ENCODE measurements around the gene STING1.

STING1 gene

GRCh38 chr5:139459451-139459934 lies 23.1 kb downstream of the STING1 start:
- Mint-ChIP-seq H3K4me3 (peak overlapping the region; percentile 7 to 36), H3K27me3 (no peaks in the 10 kb centered on the region), H3K27ac (peak overlapping the region in 1 of 2 donors; percentile 95), H3K9me3 (no peaks in the 10 kb centered on the region), H3K4me1 (peaks cover 72% of the 10 kb centered on the region)
- ATAC-seq (peak; percentile 34), DNase-seq (no peak)

GRCh38 chr5:139458580-139459407 lies 23.8 kb downstream of the STING1 start:
- H3K4me1 Mint-ChIP-seq, result peaks cover 79% of the 10 kb centered on the region
- peak; percentile 94 for ATAC-seq
- no peaks in the 10 kb centered on the region for H3K27me3 Mint-ChIP-seq
- peak overlapping the region; percentile 91 to 95 for H3K27ac Mint-ChIP-seq
- peak; percentile 66 to 84 for DNase-seq
- peaks cover 0 to 2% of the 10 kb centered on the region in 2 donors for H3K9me3 Mint-ChIP-seq
- peak overlapping the region; percentile 77 to 79 for H3K4me3 Mint-ChIP-seq

- no peak overlapping the region for H3K27ac Mint-ChIP-seq
- peak; percentile 47 for ATAC-seq
- H3K4me1 Mint-ChIP-seq, result peaks cover 82% of the 10 kb centered on the region
- peak overlapping the region; percentile 39 to 41 for H3K4me3 Mint-ChIP-seq
- no peaks in the 10 kb centered on the region for H3K27me3 Mint-ChIP-seq
- H3K9me3 Mint-ChIP-seq, result peaks cover 0 to 5% of the 10 kb centered on the region in 2 donors
- DNase-seq, result peak in 1 of 2 donors; percentile 65
These were observed 24.8 kb downstream of the STING1 start for GRCh38 chr5:139457653-139458306.

GRCh38 chr5:139457241-139457640 lies 25.3 kb downstream of the STING1 start:
- Mint-ChIP-seq H3K27me3 (no peaks in the 10 kb centered on the region), H3K27ac (no peak overlapping the region), H3K9me3 (peaks cover 0 to 5% of the 10 kb centered on the region in 2 donors), H3K4me1 (peaks cover 82% of the 10 kb centered on the region), H3K4me3 (peak overlapping the region in 1 of 2 donors; percentile 39)
- DNase-seq (no peak), ATAC-seq (no peak)

- Mint-ChIP-seq H3K27ac (peak overlapping the region in 1 of 2 donors; percentile 3), H3K4me1 (peaks cover 79% of the 10 kb centered on the region), H3K27me3 (no peaks in the 10 kb centered on the region), H3K4me3 (no peak overlapping the region), H3K9me3 (peaks cover 0 to 5% of the 10 kb centered on the region in 2 donors)
- ATAC-seq (no peak), DNase-seq (no peak)
These were observed 25.8 kb downstream of the STING1 start for GRCh38 chr5:139456776-139457175.

GRCh38 chr5:139454568-139455290 lies 27.8 kb downstream of the STING1 start:
- H3K4me1 Mint-ChIP-seq, result peaks cover 60% of the 10 kb centered on the region
- no peak for ATAC-seq
- DNase-seq, result no peak
- no peak overlapping the region for H3K27ac Mint-ChIP-seq
- H3K4me3 Mint-ChIP-seq, result no peak overlapping the region
- H3K9me3 Mint-ChIP-seq, result peaks cover 0 to 5% of the 10 kb centered on the region in 2 donors
- H3K27me3 Mint-ChIP-seq, result no peaks in the 10 kb centered on the region

GRCh38 chr5:139453683-139454567 lies 28.6 kb downstream of the STING1 start:
- Mint-ChIP-seq H3K27me3 (no peaks in the 10 kb centered on the region), H3K9me3 (peaks cover 0 to 5% of the 10 kb centered on the region in 2 donors), H3K4me3 (no peak overlapping the region), H3K27ac (peak overlapping the region; percentile 29 to 60), H3K4me1 (peaks cover 55% of the 10 kb centered on the region)
- no peak for DNase-seq
- peak; percentile 3 for ATAC-seq

- H3K4me3 Mint-ChIP-seq, result no peak overlapping the region
- ATAC-seq, result peak; percentile 26
- no peak for DNase-seq
These were observed 30.5 kb downstream of the STING1 start for GRCh38 chr5:139451878-139452660.

GRCh38 chr5:139451176-139451575 lies 31.4 kb downstream of the STING1 start:
- H3K4me3 Mint-ChIP-seq, result no peak overlapping the region
- DNase-seq, result no peak
- no peak overlapping the region for H3K27ac Mint-ChIP-seq
- ATAC-seq, result no peak
- H3K9me3 Mint-ChIP-seq, result peaks cover 13 to 17% of the 10 kb centered on the region in 2 donors
- peaks cover 55% of the 10 kb centered on the region for H3K4me1 Mint-ChIP-seq
- H3K27me3 Mint-ChIP-seq, result no peaks in the 10 kb centered on the region

More at GRCh38 chr5:139451878-139452660, 30.5 kb downstream of the STING1 start:
- Mint-ChIP-seq H3K9me3 (peaks cover 8 to 10% of the 10 kb centered on the region in 2 donors), H3K27ac (no peak overlapping the region), H3K27me3 (no peaks in the 10 kb centered on the region), H3K4me1 (peaks cover 55% of the 10 kb centered on the region)

GRCh38 chr5:139446956-139447779 lies 35.4 kb downstream of the STING1 start:
- Mint-ChIP-seq H3K4me1 (peaks cover 57% of the 10 kb centered on the region), H3K9me3 (peaks cover 8 to 17% of the 10 kb centered on the region in 2 donors), H3K27ac (peak overlapping the region; percentile 42 to 94), H3K4me3 (peak overlapping the region; percentile 27 to 59), H3K27me3 (no peaks in the 10 kb centered on the region)
- peak; percentile 79 for ATAC-seq
- peak in 1 of 2 donors; percentile 54 for DNase-seq

GRCh38 chr5:139445325-139446170 lies 37.0 kb downstream of the STING1 start:
- no peak for DNase-seq

GRCh38 chr5:139443831-139444453 lies 38.6 kb downstream of the STING1 start:
- no peaks in the 10 kb centered on the region for H3K27me3 Mint-ChIP-seq
- H3K4me3 Mint-ChIP-seq, result no peak overlapping the region
- peaks cover 8 to 17% of the 10 kb centered on the region in 2 donors for H3K9me3 Mint-ChIP-seq
- ATAC-seq, result peak; percentile 13
- H3K27ac Mint-ChIP-seq, result peak overlapping the region in 1 of 2 donors; percentile 64
- peaks cover 78% of the 10 kb centered on the region for H3K4me1 Mint-ChIP-seq
- no peak for DNase-seq

More at GRCh38 chr5:139445325-139446170, 37.0 kb downstream of the STING1 start:
- ATAC-seq, result no peak
- H3K27me3 Mint-ChIP-seq, result no peaks in the 10 kb centered on the region
- H3K27ac Mint-ChIP-seq, result no peak overlapping the region
- peaks cover 69% of the 10 kb centered on the region for H3K4me1 Mint-ChIP-seq
- H3K4me3 Mint-ChIP-seq, result no peak overlapping the region
- peaks cover 8 to 17% of the 10 kb centered on the region in 2 donors for H3K9me3 Mint-ChIP-seq
